Muscle of leg (tissue), 11 donors: ENCODE data around the gene PATE4. TPM values are rescaled to one million over a fixed set of nuclear protein-coding genes. Genes with fewer than 3 reads are reported as not detected.
A peak's percentile ranks its signal among the peaks of the same experiment; 100 is the strongest.
"Not testable (repeated sequence)": the region's sequence is repeated elsewhere in the genome, so short reads cannot be mapped to it uniquely, and the experiment has no call there.

Source experiments
- DNase-seq: peaks from one replicate; pipeline ENCODE4 v3.0.0; 2013
- H3K27ac ChIP-seq: one replicate; pipeline ENCODE4 v1.5.1; 2013; ENCODE audit warnings: mild to moderate bottlenecking, low read length, control low read depth
- H3K27me3 ChIP-seq: one replicate; pipeline ENCODE4 v1.6.1; 2013; ENCODE audit warnings: low read length; ENCODE audit not compliant: control insufficient read depth, insufficient read depth
- H3K36me3 ChIP-seq: one replicate; pipeline ENCODE4 v1.6.1; 2013; ENCODE audit warnings: low read length; ENCODE audit not compliant: control insufficient read depth, insufficient read depth
- H3K4me1 ChIP-seq: one replicate; pipeline ENCODE4 v1.6.1; 2013; ENCODE audit warnings: low read length; ENCODE audit not compliant: control insufficient read depth, insufficient read depth
- H3K4me3 ChIP-seq: one replicate; pipeline ENCODE4 v1.5.1; 2013; ENCODE audit warnings: low read length, control low read depth
- H3K9me3 ChIP-seq: replicated peaks from 2 replicates; pipeline ENCODE4 v1.6.1; 2013; ENCODE audit warnings: low read depth, low read length; ENCODE audit not compliant: control insufficient read depth
- WGBS: methylation state at CpG from one replicate; pipeline ENCODE4 v1.1.5; 2013; ENCODE audit warnings: missing lambda C conversion rate; ENCODE audit not compliant: insufficient coverage; 5-methylcytosine and 5-hydroxymethylcytosine counted together
- polyA plus RNA-seq, 8 donors: library from polyadenylated mRNA; unstranded; fragments of 120-200 nt; gene quantifications; one replicate each; pipeline versions ENCODE4 v1.2.1 to v1.2.3, GENCODE V29; 2013; ENCODE audit warnings: inconsistent platforms in 1 of 8, low replicate concordance in 1 of 8; ENCODE audit not compliant: insufficient read length in 8 of 8, insufficient read depth in 1 of 8
- total RNA-seq: library from RNA; stranded (reverse); fragments of 120-200 nt; gene quantifications from one replicate; pipeline ENCODE4 v1.2.4, GENCODE V29; 2013

PATE4 gene
- total and polyA plus RNA-seq, 9 donors: 0.09 to 0.25 (median 0.12) TPM; not detected in 6

- Histone ChIP-seq H3K9me3 (peaks cover 14% of the 10 kb centered on the region), H3K27ac (no peak overlapping the region), H3K4me3 (no peak overlapping the region), H3K36me3 (no peaks in the 10 kb centered on the region), H3K4me1 (no peaks in the 10 kb centered on the region), H3K27me3 (no peaks in the 10 kb centered on the region)
- DNase-seq: no peak
These were observed 13.1 kb downstream of the PATE4 start for GRCh38 chr11:125846188-125846587.

DNA sequence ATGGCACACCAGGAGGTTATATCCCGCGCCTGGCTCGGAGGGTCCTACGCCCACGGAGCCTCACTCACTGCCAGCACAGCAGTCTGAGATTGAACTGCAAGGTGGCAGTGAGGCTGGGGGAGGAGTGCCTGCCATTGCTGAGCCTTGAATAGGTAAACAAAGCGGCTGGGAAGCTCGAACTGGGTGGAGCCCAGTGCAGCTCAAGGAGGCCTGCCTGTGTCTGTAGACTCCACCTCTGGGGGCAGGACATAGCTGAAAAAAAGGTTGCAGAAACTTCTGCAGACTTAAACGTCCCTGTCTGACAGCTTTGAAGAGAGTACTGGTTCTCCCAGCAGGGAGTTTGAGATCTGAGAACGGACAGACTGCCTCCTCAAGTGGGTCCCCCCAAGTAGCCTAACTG lies 24.6 kb downstream of the PATE4 start:
- not testable (repeated sequence) for H3K36me3 ChIP-seq, DNase-seq, H3K4me3 ChIP-seq, H3K27me3 ChIP-seq, H3K9me3 ChIP-seq, H3K4me1 ChIP-seq, H3K27ac ChIP-seq
- 89% methylated on average over 9 of the region's 9 CpGs for WGBS

GRCh38 chr11:125862786-125863185 lies 29.7 kb downstream of the PATE4 start:
- H3K9me3 ChIP-seq, DNase-seq, H3K36me3 ChIP-seq, H3K27ac ChIP-seq, H3K27me3 ChIP-seq, H3K4me1 ChIP-seq, H3K4me3 ChIP-seq: not testable (repeated sequence)
- 96% methylated on average over 11 of the region's 33 CpGs for WGBS

- H3K4me1 ChIP-seq, H3K27me3 ChIP-seq, H3K4me3 ChIP-seq, H3K27ac ChIP-seq, DNase-seq, H3K9me3 ChIP-seq, H3K36me3 ChIP-seq: not testable (repeated sequence)
- no CpG with 5 or more reads among the region's 4 CpGs for WGBS
These were observed 32.2 kb downstream of the PATE4 start for GRCh38 chr11:125865354-125865753.

DNA sequence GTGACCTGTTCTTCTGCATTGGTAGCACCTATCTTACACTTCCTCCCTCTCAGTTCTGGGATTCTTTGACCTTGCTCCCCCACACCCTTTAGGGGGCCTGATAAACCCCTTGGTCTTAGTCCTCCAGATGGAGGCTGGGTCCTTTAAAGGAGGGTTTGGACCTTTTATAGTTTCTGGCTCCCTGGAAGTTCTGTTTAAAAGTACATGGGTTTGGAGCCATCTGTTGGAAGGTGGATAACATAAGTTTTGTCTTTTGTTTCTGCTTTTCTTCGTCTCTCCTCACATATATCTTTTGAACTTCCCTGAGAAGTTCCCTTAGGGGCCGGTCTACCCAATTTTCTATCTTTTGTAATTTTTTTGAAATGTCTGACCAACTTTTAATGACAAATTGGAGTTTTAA lies 36.4 kb downstream of the PATE4 start:
- H3K9me3 ChIP-seq: peaks cover 2% of the 10 kb centered on the region
- DNase-seq: no peak
- WGBS: no CpG with 5 or more reads among the region's 2 CpGs
- H3K27me3 ChIP-seq: no peaks in the 10 kb centered on the region
- no peaks in the 10 kb centered on the region for H3K36me3 ChIP-seq
- H3K27ac ChIP-seq: no peak overlapping the region
- H3K4me3 ChIP-seq: no peak overlapping the region
- no peaks in the 10 kb centered on the region for H3K4me1 ChIP-seq

GRCh38 chr11:125871391-125872137 lies 38.4 kb downstream of the PATE4 start:
- no peaks in the 10 kb centered on the region for H3K9me3 ChIP-seq
- no peak overlapping the region for H3K4me3 ChIP-seq
- 68% methylated on average over 10 of the region's 10 CpGs for WGBS
- H3K27ac ChIP-seq: no peak overlapping the region
- no peaks in the 10 kb centered on the region for H3K27me3 ChIP-seq
- no peaks in the 10 kb centered on the region for H3K4me1 ChIP-seq
- no peak for DNase-seq
- no peaks in the 10 kb centered on the region for H3K36me3 ChIP-seq

GRCh38 chr11:125872138-125872491 lies 39.0 kb downstream of the PATE4 start:
- H3K27ac ChIP-seq: no peak overlapping the region
- no peaks in the 10 kb centered on the region for H3K36me3 ChIP-seq

DNA sequence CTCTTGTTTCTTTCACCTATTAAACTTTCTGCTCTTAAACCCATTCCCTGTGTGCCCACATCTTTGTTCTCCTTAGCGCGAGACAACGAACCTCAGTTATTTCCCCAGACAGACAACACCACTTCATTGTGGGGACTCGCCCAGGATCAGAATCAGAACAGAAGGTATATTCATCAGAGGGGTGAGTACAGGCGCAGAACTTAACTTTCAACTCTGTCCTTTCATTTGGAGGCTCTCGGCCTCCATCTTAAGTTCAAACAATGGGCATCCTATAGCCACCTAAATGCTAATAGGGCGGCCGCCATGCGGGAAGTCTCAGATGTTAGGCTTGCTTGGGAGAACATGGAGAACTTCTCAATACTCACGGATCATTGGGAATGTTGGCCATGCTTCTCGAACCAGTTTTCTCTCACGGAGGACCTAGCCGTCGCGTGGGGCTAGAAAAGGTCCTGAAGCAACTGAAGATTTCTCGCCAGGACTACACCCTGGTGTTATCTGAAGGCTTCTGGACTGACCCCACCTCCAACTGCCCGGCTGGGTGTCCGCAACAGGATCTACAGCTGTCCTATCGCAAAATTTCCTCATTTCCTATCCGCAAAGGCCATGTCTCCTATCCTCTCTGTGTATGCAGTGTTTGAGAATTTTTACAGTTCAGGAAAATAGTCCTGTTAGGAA lies 40.9 kb downstream of the PATE4 start:
- Histone ChIP-seq H3K27ac (no peak overlapping the region), H3K27me3 (no peaks in the 10 kb centered on the region), H3K4me3 (no peak overlapping the region), H3K4me1 (no peaks in the 10 kb centered on the region), H3K9me3 (no peaks in the 10 kb centered on the region), H3K36me3 (no peaks in the 10 kb centered on the region)
- WGBS: 84% methylated on average over 7 of the region's 20 CpGs
- DNase-seq: no peak

More at GRCh38 chr11:125872138-125872491, 39.0 kb downstream of the PATE4 start:
- Histone ChIP-seq H3K27me3 (no peaks in the 10 kb centered on the region), H3K4me1 (no peaks in the 10 kb centered on the region), H3K4me3 (no peak overlapping the region), H3K9me3 (no peaks in the 10 kb centered on the region)
- no peak for DNase-seq

DNA sequence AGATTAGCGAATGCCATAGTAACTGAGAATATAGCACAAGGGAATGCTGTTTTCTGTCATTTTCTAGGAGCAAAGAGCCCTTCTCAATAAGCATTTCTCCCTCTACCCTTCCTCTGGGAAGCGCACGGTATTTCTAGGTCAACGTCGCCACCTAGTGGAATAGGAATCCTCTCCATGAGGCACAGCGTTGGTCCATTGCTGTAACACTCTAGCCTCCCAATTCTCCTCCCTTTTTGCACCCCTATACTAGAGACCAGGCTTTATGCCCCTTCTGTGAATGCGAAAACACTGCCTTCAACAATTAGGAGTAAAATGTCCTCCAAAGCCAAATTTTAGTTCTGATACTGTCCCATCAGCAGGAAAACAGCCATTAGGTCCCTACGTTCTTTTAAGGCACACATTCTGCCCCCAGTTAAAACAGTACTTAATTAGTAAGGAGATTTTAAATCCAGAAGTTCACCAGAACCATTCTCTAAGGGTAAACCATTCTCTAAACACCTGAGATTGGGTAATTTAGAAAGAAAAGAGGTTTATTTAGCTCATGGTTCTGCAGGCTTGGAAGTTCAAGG lies 41.5 kb downstream of the PATE4 start:
- Histone ChIP-seq H3K4me1 (no peaks in the 10 kb centered on the region), H3K36me3 (no peaks in the 10 kb centered on the region), H3K27me3 (no peaks in the 10 kb centered on the region), H3K4me3 (no peak overlapping the region), H3K27ac (no peak overlapping the region), H3K9me3 (no peaks in the 10 kb centered on the region)
- DNase-seq: peak; percentile 77
- 0% methylated on average over 5 of the region's 8 CpGs for WGBS

- Histone ChIP-seq H3K9me3 (no peaks in the 10 kb centered on the region), H3K27ac (no peak overlapping the region), H3K36me3 (no peaks in the 10 kb centered on the region), H3K4me3 (no peak overlapping the region), H3K27me3 (no peaks in the 10 kb centered on the region), H3K4me1 (no peaks in the 10 kb centered on the region)
- 100% methylated on average over 1 of the region's 1 CpG for WGBS
- no peak for DNase-seq
These were observed 48.2 kb downstream of the PATE4 start for GRCh38 chr11:125881291-125881690.
